Fibroblast of villous mesenchyme (primary cell): ENCODE results near the gene CSTB. TPM values are rescaled to one million over a fixed set of nuclear protein-coding genes. Genes with fewer than 3 reads are reported as not detected.

Source experiments
- DNase-seq: peaks from one replicate; pipeline ENCODE4 v3.0.0-alpha.2; 2010; ENCODE audit warnings: low read depth
- H3K4me3 ChIP-seq: 2 replicates; pipeline ENCODE4 v1.5.1; 2011; ENCODE audit warnings: low read depth, mild to moderate bottlenecking, low read length
- CTCF ChIP-seq: IDR thresholded peaks from 2 replicates; pipeline ENCODE4 v1.5.1; 2012; ENCODE audit warnings: low read depth, mild to moderate bottlenecking, low read length; ENCODE audit not compliant: insufficient read depth
- total RNA-seq: library from RNA; depleted of rRNA; stranded (reverse); fragments of >200 nt; gene quantifications from 2 replicates; pipeline ENCODE4 v1.2.3, GENCODE V29; 2012

Gene CSTB
- total RNA-seq, 1 donor, result 16.0 TPM

DNA sequence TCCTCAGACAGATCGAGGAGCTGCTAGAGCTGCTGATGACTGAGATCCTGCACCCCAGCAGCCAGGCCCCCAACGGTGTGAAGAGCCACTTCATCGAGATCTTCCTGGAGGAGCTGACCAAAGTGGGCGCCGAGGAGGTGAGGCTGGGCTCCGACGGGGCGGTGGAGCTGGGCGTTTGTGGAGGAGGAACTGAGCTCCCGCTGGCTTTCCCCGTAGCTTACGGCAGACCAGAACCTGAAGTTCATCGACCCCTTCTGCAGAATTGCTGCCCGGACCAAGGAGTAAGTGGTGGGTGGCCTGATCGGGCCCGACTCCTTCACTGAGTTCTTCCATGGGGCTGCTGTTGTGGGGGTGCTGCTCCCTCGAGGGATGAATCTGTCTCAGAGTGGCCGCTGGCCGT is 21.3 kb upstream of the CSTB start:
- no peak overlapping the region for H3K4me3 ChIP-seq
- TF ChIP-seq CTCF, result no peak
- no peak for DNase-seq

DNA sequence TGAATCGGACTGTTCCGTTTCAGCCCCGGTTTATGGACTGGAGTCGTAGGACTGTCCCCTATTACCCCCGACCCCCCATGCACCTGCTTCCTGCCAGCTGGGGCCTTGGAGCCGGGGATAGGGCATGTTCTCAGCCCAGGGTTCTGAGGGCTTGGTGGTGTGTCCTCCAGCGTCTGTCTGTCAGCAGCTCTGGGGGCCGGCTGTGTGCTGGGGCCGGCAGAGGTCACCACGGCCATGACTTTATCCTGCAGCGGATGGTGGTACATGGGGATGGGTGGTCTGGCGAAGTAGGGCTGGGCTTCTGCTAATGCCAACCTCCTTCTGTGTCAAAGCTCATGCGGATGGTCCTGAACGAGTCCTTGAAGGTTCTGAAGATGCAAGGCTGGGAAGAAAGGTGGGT is 18.7 kb upstream of the CSTB start:
- H3K4me3 ChIP-seq, result no peak overlapping the region
- no peak for DNase-seq
- no peak for TF ChIP-seq CTCF

DNA sequence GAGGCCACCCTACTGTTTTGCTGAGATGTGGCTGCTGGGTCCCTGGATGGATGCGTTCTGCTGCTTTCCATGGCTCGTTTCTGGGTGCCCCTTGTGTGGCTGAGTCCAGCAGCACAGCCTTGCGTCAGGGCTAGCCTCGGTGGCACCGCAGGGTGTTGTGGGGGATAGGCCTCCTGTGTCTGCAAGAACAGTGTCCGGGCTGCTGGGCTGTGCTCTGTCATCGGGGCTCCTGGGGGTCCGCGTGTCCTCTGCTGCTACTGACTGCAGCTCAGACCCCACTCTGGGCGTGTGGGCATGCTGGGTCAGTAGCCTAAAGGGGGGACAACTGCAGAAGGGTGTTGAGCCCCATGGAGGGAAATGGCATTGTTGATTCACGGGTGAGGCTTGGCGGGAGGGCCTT is 18.2 kb upstream of the CSTB start:
- no peak overlapping the region for H3K4me3 ChIP-seq
- no peak for DNase-seq
- no peak for TF ChIP-seq CTCF

GRCh38 chr21:43793243-43793642 is 17.1 kb upstream of the CSTB start:
- no peak for DNase-seq
- TF ChIP-seq CTCF, result no peak
- H3K4me3 ChIP-seq, result no peak overlapping the region

- DNase-seq, result no peak
- H3K4me3 ChIP-seq, result no peak overlapping the region
- no peak for TF ChIP-seq CTCF
These were observed 16.3 kb upstream of the CSTB start for GRCh38 chr21:43792406-43792805.

DNA sequence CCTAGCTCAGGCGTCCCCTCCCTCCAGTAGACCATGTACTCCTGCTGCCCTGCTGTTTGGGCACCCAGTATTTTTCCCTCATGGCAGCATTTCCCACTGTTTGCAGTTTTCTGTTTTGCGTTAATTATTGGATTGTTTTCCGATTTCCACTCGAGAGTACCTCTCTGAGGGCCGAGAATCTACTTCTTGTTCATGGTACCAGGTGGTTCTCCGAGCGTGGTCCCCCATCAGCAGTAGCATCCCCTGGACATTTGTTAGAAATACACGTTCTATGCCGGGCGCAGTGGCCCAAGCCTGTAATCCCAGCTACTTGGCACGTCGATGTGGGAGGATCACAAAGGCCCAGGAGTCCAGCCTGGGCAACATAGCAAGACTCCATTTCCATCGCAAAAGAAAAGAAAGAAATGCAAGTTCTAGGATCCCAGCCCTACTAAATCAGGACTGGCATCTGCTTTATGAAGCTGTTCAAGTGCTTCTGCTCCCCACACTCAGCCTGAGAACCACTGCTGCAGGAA is 14.0 kb upstream of the CSTB start:
- no peak for DNase-seq
- TF ChIP-seq CTCF, result no peak
- peak overlapping the region; percentile 93 for H3K4me3 ChIP-seq

DNA sequence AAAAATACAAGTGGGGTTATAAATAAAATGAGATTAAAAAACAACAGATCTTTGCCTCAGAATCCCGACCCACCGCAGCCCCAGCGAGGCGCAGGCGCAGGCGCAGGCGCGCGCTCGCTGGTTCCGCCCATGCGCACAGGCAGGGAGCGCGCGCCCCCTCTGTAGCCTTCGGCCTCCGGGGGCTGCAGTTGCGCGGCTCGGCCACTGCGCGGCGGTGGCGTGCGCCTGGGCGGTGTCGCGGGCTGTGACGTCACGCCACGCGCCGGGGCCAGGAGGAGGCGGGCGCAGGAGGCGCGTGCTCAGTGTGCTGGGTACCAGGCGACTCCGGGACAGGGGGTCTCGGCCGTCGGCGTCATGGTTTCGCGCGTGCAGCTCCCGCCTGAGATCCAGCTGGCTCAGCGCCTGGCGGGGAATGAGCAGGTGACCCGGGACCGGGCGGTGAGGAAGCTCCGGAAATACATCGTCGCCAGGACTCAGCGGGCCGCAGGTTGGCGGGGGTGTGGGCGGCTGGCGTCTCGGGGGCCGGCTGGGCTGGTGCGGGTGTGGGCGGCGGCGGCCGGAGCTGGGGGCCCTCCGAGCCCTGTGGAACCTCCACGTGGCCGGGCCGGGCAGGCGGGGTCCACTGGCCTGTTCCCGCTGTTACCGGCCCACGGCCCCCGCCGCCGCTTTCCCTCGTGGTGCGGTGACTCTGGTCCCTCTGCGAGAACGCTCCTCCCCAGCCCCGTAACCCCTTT is 13.3 kb upstream of the CSTB start, which contains the start of gene RRP1:
Gene RRP1, plus strand, starts transcription at position 302 of the 734 bp plus-strand sequence. Its CDS starts 53 bp downstream, at position 355.
- peak; percentile 87 for TF ChIP-seq CTCF
- peak within 1 kb of the TSS; percentile 93 for H3K4me3 ChIP-seq
- DNase-seq, result peak; percentile 87
